ENCODE measurements around the gene USP9Y. TPM values are rescaled to one million over a fixed set of nuclear protein-coding genes. Genes with fewer than 3 reads are reported as not detected.
A peak's percentile ranks its signal among the peaks of the same experiment; 100 is the strongest.

Gene USP9Y
- total and polyA plus RNA-seq, 2 experiments from 2014 or later = 4.6 to 19.9 TPM

DNA sequence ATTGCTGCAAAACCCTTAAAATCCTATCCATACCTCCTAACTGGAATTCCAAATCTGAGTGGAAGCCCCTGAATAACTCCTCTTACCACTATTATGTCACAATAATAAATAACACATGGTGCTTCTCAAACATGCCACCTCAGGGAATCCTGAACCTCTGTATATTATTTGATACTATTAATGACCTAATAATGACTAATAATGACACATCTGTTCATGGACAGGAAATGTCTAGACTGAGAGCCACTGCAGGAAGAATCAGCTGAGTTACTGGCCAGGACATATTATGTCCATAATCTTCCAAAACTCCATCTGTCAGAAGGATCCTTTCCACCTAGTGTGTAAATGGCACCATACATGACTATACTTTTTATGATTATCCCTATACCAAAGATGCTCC is 195.9 kb downstream of the USP9Y start:
- in situ Hi-C loops (cut with MboI) = no loop called here
- H2AFZ ChIP-seq = no peak overlapping the region
- no peaks in the 10 kb centered on the region for H3K27me3 ChIP-seq (replicated peaks; ENCODE audit: insufficient read depth)
- H4K20me1 ChIP-seq (ENCODE audit: insufficient read depth) = no peaks in the 10 kb centered on the region
- H3K36me3 ChIP-seq (ENCODE audit: low read depth) = no peaks in the 10 kb centered on the region
- H3K4me1 ChIP-seq (ENCODE audit: insufficient read depth) = no peaks in the 10 kb centered on the region
- DNase-seq = no peak
- H3K79me2 ChIP-seq (ENCODE audit: insufficient read depth) = no peaks in the 10 kb centered on the region
- H3K4me2 ChIP-seq (ENCODE audit: unreplicated experiment) = no peak overlapping the region
- H3K27ac ChIP-seq = no peak overlapping the region
- no peak overlapping the region for H3K4me3 ChIP-seq
- no peak overlapping the region for H3K9ac ChIP-seq
- TF ChIP-seq EZH2 (IDR thresholded peaks at IDR 0.05; ENCODE audit: insufficient read depth, poor library complexity, severe bottlenecking) = no peak
- no peak for TF ChIP-seq EZH2phosphoT487 (IDR thresholded peaks at IDR 0.05; ENCODE audit: insufficient read depth, low read depth)
- H3K9me3 ChIP-seq (ENCODE audit: low read depth) = no peaks in the 10 kb centered on the region
- no peaks in the 10 kb centered on the region for H3F3A ChIP-seq (ENCODE audit: insufficient read depth)
- no peaks in the 10 kb centered on the region for H3K9me2 ChIP-seq (ENCODE audit: insufficient read depth)

DNA sequence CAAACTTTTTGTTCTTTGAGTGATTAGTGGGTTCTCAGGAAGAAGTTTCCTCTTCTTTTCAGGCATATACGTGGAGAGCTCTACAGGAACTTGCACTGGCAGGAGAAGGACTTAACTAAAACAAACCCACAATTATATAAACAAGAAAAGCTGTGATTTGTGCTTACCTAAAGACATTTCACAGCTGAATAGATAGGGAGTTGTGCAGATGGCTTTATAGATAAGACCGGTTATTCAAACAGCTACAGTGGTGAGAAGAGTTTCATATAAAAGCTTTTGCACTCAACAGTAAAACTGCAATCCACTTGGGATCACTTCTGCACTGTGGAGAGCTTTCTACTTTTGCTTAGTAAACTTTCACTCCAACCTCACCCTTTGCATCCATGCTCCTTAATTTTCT is 197.6 kb downstream of the USP9Y start:
- TF ChIP-seq EZH2phosphoT487 (IDR thresholded peaks at IDR 0.05; ENCODE audit: insufficient read depth, low read depth) (no peak), EZH2 (IDR thresholded peaks at IDR 0.05; ENCODE audit: insufficient read depth, poor library complexity, severe bottlenecking) (no peak)
- H3K4me1 ChIP-seq (ENCODE audit: insufficient read depth) = no peaks in the 10 kb centered on the region
- DNase-seq = no peak
- no peak overlapping the region for H3K27ac ChIP-seq
- no peaks in the 10 kb centered on the region for H3K27me3 ChIP-seq (replicated peaks; ENCODE audit: insufficient read depth)
- H2AFZ ChIP-seq = no peak overlapping the region
- H3K4me3 ChIP-seq = no peak overlapping the region
- H3F3A ChIP-seq (ENCODE audit: insufficient read depth) = no peaks in the 10 kb centered on the region
- no peaks in the 10 kb centered on the region for H3K36me3 ChIP-seq (ENCODE audit: low read depth)
- H3K9me2 ChIP-seq (ENCODE audit: insufficient read depth) = no peaks in the 10 kb centered on the region
- H3K4me2 ChIP-seq (ENCODE audit: unreplicated experiment) = no peak overlapping the region
- H4K20me1 ChIP-seq (ENCODE audit: insufficient read depth) = no peaks in the 10 kb centered on the region
- no peaks in the 10 kb centered on the region for H3K79me2 ChIP-seq (ENCODE audit: insufficient read depth)
- H3K9ac ChIP-seq = no peak overlapping the region
- WGBS, 2 experiments (ENCODE audit: low coverage in 1 of 2, low lambda C conversion rate in 2 of 2, missing lambda C conversion rate in 2 of 2) = 35 to 50% methylated on average over 2 of the region's 2 CpGs
- in situ Hi-C loops (cut with MboI) = no loop called here
- no peaks in the 10 kb centered on the region for H3K9me3 ChIP-seq (ENCODE audit: low read depth)

DNA sequence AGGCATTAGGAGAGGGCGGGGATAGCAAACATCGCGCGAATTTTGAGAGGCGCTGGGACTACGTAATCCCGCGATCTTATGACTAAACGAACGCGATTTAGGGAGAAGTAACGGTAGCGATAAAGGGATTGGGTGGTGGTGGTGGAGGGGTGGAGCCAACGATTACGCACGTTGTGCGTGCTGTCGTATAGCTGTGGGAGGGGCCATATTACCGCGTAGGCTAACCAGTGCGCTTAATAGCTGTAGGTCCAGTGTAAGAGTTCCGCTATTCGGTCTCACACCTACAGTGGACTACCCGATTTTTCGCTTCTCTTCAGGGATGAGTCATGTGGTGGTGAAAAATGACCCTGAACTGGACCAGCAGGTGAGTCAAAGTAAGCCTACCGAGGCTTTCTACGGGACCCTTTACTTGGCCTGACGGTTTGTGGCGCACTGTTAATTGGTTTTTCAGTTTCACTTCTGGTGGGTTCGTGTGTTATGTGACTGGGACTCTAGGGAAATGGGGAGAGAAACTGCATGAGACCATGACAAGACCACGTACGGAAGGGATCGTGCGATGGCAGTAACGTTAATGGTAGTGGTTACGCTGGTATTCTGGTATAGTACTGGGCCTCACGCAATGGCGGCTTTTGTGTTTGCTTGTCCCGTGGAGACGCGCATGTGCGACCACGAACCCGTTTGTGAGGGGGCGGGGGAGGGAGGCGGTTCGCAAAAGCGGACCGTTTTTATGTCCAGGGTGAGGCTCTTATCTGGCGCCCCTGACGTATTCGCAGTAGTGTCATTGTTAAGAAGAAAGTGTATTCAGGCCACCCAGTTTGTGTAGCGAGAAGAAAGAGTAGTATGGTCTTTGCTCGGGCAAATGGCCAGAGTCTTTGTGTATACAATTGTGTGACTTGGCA is 203.8 kb downstream of the USP9Y start, which contains the start of gene DDX3Y:
TSS of gene DDX3Y (plus strand) at position 251 of the 899 bp plus-strand sequence. CDS start at position 320, 69 bp downstream.
- TF ChIP-seq EZH2phosphoT487 (IDR thresholded peaks at IDR 0.05; ENCODE audit: insufficient read depth, low read depth) (no peak), EZH2 (IDR thresholded peaks at IDR 0.05; ENCODE audit: insufficient read depth, poor library complexity, severe bottlenecking) (no peak)
- H3K4me2 ChIP-seq (ENCODE audit: unreplicated experiment) = peak within 1 kb of the TSS; percentile 84
- H3K9ac ChIP-seq = peak within 1 kb of the TSS; percentile 100
- peaks cover 9% of the 10 kb centered on the region for H3K4me1 ChIP-seq (ENCODE audit: insufficient read depth)
- peak within 1 kb of the TSS; percentile 98 for H2AFZ ChIP-seq
- DNase-seq = peak; percentile 92
- peak within 1 kb of the TSS; percentile 100 for H3K27ac ChIP-seq
- H3K79me2 ChIP-seq (ENCODE audit: insufficient read depth) = peaks cover 43% of the 10 kb centered on the region
- in situ Hi-C loops (cut with MboI) = loop anchor here (25.0 kb wide), 1 partner anchor 332 kb away; no protein-coding TSS in a partner anchor
- peaks cover 15% of the 10 kb centered on the region for H4K20me1 ChIP-seq (ENCODE audit: insufficient read depth)
- H3K9me3 ChIP-seq (ENCODE audit: low read depth) = no peaks in the 10 kb centered on the region
- no peaks in the 10 kb centered on the region for H3K27me3 ChIP-seq (replicated peaks; ENCODE audit: insufficient read depth)
- 1 to 4% methylated on average over 32 to 50 of the region's 54 CpGs for WGBS, 2 experiments (ENCODE audit: low coverage in 1 of 2, low lambda C conversion rate in 2 of 2, missing lambda C conversion rate in 2 of 2)
- H3K4me3 ChIP-seq = peak within 1 kb of the TSS; percentile 99
- H3K36me3 ChIP-seq (ENCODE audit: low read depth) = no peaks in the 10 kb centered on the region
- H3K9me2 ChIP-seq (ENCODE audit: insufficient read depth) = no peaks in the 10 kb centered on the region
- peaks cover 10% of the 10 kb centered on the region; the same call in 1 of the 2 replicates for H3F3A ChIP-seq (ENCODE audit: insufficient read depth)

DNA sequence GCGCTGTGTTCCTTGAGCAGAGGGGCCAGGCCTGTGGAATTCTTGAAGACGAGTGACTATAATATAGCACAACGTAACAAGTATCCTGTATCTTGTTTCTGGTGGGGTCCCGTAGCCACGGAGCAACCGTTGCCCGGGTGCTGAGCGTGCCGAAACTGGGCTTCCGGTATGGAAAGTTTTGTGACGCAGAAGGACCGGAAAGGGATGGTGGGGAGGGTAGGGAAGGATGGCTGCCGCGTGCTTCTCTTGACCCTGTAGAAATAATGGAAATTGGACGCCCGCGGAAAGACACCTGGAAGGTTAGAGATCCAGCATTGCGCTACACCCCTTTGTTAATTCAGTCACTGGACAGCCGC is 204.5 kb downstream of the USP9Y start:
- H3K27me3 ChIP-seq (replicated peaks; ENCODE audit: insufficient read depth) = no peaks in the 10 kb centered on the region
- H3K27ac ChIP-seq = peak overlapping the region; percentile 100
- peaks cover 50% of the 10 kb centered on the region for H3K79me2 ChIP-seq (ENCODE audit: insufficient read depth)
- H3F3A ChIP-seq (ENCODE audit: insufficient read depth) = peaks cover 10% of the 10 kb centered on the region; the same call in 1 of the 2 replicates
- H3K9ac ChIP-seq = peak overlapping the region; percentile 100
- H3K4me3 ChIP-seq = peak overlapping the region; percentile 99
- DNase-seq = peak; percentile 84
- H3K9me2 ChIP-seq (ENCODE audit: insufficient read depth) = no peaks in the 10 kb centered on the region
- TF ChIP-seq EZH2phosphoT487 (IDR thresholded peaks at IDR 0.05; ENCODE audit: insufficient read depth, low read depth) (no peak), EZH2 (IDR thresholded peaks at IDR 0.05; ENCODE audit: insufficient read depth, poor library complexity, severe bottlenecking) (no peak)
- H3K36me3 ChIP-seq (ENCODE audit: low read depth) = 0 out of 2 replicates have a peak, but pooled peaks cover under 1% of the 10 kb centered on the region
- peak overlapping the region; percentile 84 for H3K4me2 ChIP-seq (ENCODE audit: unreplicated experiment)
- H2AFZ ChIP-seq = peak overlapping the region; percentile 98
- H3K9me3 ChIP-seq (ENCODE audit: low read depth) = no peaks in the 10 kb centered on the region
- 1 to 2% methylated on average over 13 to 19 of the region's 19 CpGs for WGBS, 2 experiments (ENCODE audit: low coverage in 1 of 2, low lambda C conversion rate in 2 of 2, missing lambda C conversion rate in 2 of 2)
- H3K4me1 ChIP-seq (ENCODE audit: insufficient read depth) = peaks cover 9% of the 10 kb centered on the region
- H4K20me1 ChIP-seq (ENCODE audit: insufficient read depth) = peaks cover 20% of the 10 kb centered on the region
- in situ Hi-C loops (cut with MboI) = loop anchor here (25.0 kb wide), 1 partner anchor 332 kb away; no protein-coding TSS in a partner anchor
